Lung (tissue), 12 donors: Measurements from ENCODE around the gene PSG3. TPM values are rescaled to one million over a fixed set of nuclear protein-coding genes. Genes with fewer than 3 reads are reported as not detected.
"Not testable (repeated sequence)": the region's sequence is repeated elsewhere in the genome, so short reads cannot be mapped to it uniquely, and the experiment has no call there.

ENCODE experiments used
- ATAC-seq: fragments of 200-7000 bp; cut with Tn5 transposase; one replicate; pipeline ENCODE4 v1.9.1; 2020; ENCODE audit warnings: moderate number of reproducible peaks; ENCODE audit not compliant: insufficient read depth, low FRiP score
- DNase-seq, 3 donors: peaks; one replicate each; pipeline ENCODE4 v3.0.0-alpha.2; 2013 to 2017
- H3K27ac ChIP-seq, 2 donors: one replicate each; pipeline ENCODE4 v1.5.1; 2013; ENCODE audit warnings: mild to moderate bottlenecking in 2 of 2, moderate library complexity in 2 of 2, control low read depth in 1 of 2, inconsistent platforms in 1 of 2, low read depth in 1 of 2, low read length in 1 of 2
- H3K27me3 ChIP-seq, 3 donors: one replicate each; pipeline ENCODE4 v1.5.1; 2013; ENCODE audit warnings: low read length in 2 of 3; ENCODE audit not compliant: control insufficient read depth in 3 of 3, insufficient read depth in 3 of 3
- H3K36me3 ChIP-seq, 4 donors: one replicate each; pipeline ENCODE4 v1.5.1; 2013; ENCODE audit warnings: low read length in 4 of 4, mild to moderate bottlenecking in 1 of 4, moderate library complexity in 1 of 4; ENCODE audit not compliant: control insufficient read depth in 4 of 4, insufficient read depth in 4 of 4
- H3K4me1 ChIP-seq, 5 donors: one replicate each; pipeline ENCODE4 v1.5.1; 2013; ENCODE audit warnings: low read length in 5 of 5, mild to moderate bottlenecking in 2 of 5, moderate library complexity in 1 of 5; ENCODE audit not compliant: control insufficient read depth in 5 of 5, insufficient read depth in 5 of 5
- H3K4me3 ChIP-seq: one replicate; pipeline ENCODE4 v1.5.1; 2013; ENCODE audit warnings: mild to moderate bottlenecking, control low read depth, moderate library complexity
- H3K9ac ChIP-seq, 2 donors: one replicate each; pipeline ENCODE4 v1.5.1; 2013; ENCODE audit warnings: low read length in 2 of 2, control low read depth in 1 of 2; ENCODE audit not compliant: insufficient read depth in 1 of 2
- H3K9me3 ChIP-seq, 4 donors: one replicate each; pipeline ENCODE4 v1.5.1; 2013; ENCODE audit warnings: low read length in 3 of 4, mild to moderate bottlenecking in 1 of 4, moderate library complexity in 1 of 4; ENCODE audit not compliant: control insufficient read depth in 4 of 4, insufficient read depth in 3 of 4
- WGBS, 2 donors: extraction: QIAGEN DNeasy Blood & Tissue Kit; methylation state at CpG; one replicate each; pipeline ENCODE4 v1.1.7; 2013; 5-methylcytosine and 5-hydroxymethylcytosine counted together
- polyA plus RNA-seq, 2 donors: library from polyadenylated mRNA; stranded (reverse); fragments of 200-250 nt; gene quantifications; one replicate each; pipeline ENCODE4 v1.2.1, GENCODE V29; 2013
- total RNA-seq, 2 donors: library from RNA; depleted of rRNA in 1 of 2; stranded (reverse); fragments of >200 nt in 1 of 2; gene quantifications; one replicate each; pipeline ENCODE4 v1.2.1, GENCODE V29; 2014 to 2021
- TF ChIP-seq, protein P1 (sequence below): IDR thresholded peaks from 2 replicates; pipeline ENCODE4 v1.5.1; 2012; ENCODE audit warnings: mild to moderate bottlenecking; ENCODE audit errors: control extremely low read depth, extremely low read depth
- donor health status: control.
- donor health status: control.
- donor health status: Bipolar disorder and iron deficiency.
- donor health status: healthy.
- donor health status: DM: yes; HTN: yes; CAD: no.

Gene PSG3
- total and polyA plus RNA-seq, 4 donors = not detected

DNA sequence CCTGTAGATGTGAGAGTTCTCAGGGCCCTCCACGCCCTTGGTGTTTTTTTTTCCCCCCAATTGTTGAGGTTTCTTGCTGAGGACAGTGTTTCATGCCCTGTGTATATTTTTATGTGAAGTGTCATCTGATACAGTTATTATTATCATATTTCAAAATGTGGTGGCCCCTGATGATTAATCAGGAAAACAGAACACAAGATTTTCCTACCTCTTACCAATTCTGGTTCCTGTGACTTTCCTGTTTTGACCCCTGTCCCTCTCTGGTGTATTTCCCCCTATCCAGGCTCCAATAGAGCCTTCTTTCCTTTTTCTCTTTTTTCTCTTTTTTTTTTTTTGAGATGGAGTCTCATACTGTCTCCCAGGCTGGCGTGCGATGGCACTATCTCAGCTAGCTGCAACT is 24.6 kb upstream of the PSG3 start:
- Histone ChIP-seq H3K27ac (no peak overlapping the region), H3K36me3 (no peaks in the 10 kb centered on the region), H3K27me3 (no peaks in the 10 kb centered on the region), H3K9me3 (no peaks in the 10 kb centered on the region), H3K4me3 (no peak overlapping the region), H3K4me1 (no peaks in the 10 kb centered on the region), H3K9ac (no peak overlapping the region)
- no peak for ATAC-seq
- TF ChIP-seq, protein P1, sequence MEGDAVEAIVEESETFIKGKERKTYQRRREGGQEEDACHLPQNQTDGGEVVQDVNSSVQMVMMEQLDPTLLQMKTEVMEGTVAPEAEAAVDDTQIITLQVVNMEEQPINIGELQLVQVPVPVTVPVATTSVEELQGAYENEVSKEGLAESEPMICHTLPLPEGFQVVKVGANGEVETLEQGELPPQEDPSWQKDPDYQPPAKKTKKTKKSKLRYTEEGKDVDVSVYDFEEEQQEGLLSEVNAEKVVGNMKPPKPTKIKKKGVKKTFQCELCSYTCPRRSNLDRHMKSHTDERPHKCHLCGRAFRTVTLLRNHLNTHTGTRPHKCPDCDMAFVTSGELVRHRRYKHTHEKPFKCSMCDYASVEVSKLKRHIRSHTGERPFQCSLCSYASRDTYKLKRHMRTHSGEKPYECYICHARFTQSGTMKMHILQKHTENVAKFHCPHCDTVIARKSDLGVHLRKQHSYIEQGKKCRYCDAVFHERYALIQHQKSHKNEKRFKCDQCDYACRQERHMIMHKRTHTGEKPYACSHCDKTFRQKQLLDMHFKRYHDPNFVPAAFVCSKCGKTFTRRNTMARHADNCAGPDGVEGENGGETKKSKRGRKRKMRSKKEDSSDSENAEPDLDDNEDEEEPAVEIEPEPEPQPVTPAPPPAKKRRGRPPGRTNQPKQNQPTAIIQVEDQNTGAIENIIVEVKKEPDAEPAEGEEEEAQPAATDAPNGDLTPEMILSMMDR = no peak
- WGBS, 2 donors = 77 to 89% methylated on average over 3 of the region's 3 CpGs
- DNase-seq = no peak

DNA sequence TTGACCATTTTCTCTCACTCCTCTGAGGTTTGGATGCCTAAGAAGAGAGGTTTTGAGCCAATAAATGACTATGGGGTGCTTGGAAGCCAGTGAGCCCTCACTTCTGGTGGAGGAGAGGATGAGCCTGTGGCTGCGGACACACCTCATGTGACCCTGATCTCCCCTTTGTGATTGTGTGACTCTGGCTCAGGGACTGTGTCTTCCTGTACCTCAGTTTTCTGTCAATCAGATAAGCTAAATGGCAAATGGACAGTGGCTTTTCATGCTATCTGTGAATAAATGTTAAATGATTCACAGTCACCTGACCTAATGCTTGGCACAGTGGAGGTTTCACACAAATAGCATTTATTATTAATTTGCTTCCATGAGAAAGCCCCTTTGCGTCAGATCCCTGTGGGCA is 22.5 kb upstream of the PSG3 start:
- no peak for ATAC-seq
- TF ChIP-seq, protein P1 = no peak
- Histone ChIP-seq H3K4me1 (no peaks in the 10 kb centered on the region), H3K27ac (no peak overlapping the region), H3K9ac (no peak overlapping the region), H3K27me3 (no peaks in the 10 kb centered on the region), H3K36me3 (no peaks in the 10 kb centered on the region), H3K4me3 (no peak overlapping the region), H3K9me3 (no peaks in the 10 kb centered on the region)
- WGBS, 2 donors = 82 to 96% methylated on average over 2 of the region's 2 CpGs
- DNase-seq = no peak

DNA sequence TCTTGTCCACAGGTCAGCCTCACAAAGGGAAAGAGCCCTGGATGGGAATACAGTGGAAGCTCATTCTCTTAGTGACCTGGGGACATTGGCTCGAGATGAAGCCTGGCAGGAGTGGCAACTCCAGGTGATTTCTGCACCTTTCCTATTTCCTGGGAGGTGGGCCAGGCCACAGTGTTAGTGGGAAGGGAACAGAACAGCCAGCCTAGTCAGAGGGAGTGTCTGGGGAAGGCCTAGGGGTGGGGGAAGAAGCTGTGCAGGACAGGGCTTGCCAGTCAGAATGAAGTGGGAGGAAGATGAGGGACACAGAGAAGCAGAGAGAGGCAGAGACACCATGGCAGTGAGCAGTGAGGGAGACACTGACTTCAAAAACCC is 21.6 kb upstream of the PSG3 start:
- ATAC-seq, H3K36me3 ChIP-seq, H3K27me3 ChIP-seq, H3K4me1 ChIP-seq, H3K9me3 ChIP-seq, H3K27ac ChIP-seq, H3K9ac ChIP-seq, H3K4me3 ChIP-seq, DNase-seq: not testable (repeated sequence)
- 48 to 88% methylated on average over 1 of the region's 1 CpG for WGBS, 2 donors

DNA sequence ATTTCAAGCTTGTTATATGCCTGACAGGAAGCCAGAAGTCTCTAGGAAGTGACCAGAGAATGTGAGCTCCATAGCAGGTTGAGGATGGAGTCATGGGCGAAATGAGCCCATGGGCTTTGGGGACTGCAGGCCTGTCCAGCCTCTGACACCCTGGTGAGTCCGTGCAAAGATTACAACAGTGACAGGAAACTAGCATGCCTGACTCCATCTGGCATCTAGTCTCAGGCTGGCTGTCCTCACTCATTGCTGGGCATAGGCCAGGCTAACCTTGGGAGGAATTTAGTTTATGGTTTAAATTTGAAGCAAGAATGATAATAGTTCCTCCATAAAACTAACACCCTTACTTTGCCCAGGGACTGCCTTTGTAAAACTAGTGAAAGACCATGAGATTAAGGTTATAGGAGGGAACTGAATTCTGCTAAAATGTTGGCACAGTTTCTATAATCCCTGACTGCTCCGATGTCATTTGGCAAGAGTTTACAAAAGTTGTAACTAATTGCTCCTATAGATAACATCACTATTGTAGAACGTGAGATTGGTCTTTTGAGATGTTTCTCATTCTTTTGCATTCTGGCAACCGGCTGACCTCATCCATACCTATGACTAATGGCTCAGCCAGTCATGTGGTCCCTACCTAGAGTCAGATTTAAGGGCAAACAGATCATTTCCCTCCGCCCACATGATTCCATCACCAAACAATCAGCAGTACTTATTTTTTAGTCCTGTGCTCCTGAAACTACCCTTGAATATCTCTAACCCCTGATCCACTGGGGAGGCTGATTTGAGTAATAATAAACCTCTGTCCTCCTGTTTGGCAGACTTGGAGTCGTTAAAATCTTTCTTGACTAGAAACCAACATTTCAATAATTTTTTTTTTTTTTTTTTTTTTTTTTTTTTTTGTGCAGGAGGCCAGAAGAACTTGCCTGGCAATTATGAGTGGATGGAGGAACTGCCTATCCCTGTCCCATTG is 21.0 kb upstream of the PSG3 start:
- not testable (repeated sequence) for H3K4me3 ChIP-seq, H3K27me3 ChIP-seq, H3K27ac ChIP-seq, ATAC-seq, H3K36me3 ChIP-seq, H3K9me3 ChIP-seq, H3K4me1 ChIP-seq, DNase-seq, H3K9ac ChIP-seq
- WGBS, 2 donors = 56 to 71% methylated on average over 7 of the region's 7 CpGs

DNA sequence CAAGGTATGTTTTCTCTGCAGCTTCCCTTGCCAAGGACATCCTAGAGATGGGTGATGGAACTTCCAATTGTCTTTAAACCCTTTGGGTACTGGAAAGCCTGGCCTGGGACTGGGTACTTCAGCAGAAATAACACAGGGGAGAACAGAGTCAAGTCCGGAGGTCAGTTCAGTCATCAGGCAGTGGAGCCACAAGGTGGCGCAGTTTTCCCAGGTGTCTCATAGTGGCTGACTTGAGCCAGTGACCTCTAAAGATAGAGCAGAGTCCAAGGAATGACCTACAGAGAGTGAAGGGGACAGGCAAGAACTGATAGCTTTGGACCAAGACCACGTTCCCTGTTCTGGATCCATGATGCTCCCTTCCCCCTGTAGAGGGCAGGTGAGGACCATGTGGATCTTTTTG is 18.4 kb upstream of the PSG3 start:
- 11 to 20% methylated on average over 3 of the region's 3 CpGs for WGBS, 2 donors

DNA sequence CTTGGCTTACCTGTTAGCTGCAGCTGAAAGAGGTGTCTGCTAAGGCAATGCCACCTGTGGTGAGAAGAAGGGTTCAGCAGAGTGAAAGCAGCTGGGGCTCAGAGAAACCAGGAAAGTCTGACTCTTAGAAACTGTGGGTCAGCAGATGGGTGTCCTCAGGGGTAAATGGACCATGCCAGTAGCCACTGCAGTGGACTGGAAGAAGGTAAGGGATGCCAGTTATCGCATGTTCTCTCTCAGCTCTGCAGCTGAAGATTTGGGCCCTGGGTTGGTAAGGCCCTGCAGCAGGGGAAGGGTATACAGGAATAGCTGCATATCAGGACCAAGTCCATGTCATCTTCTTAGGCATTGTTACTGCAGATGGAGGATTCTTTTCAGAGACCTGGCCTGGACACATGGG is 12.0 kb upstream of the PSG3 start:
- H3K27ac ChIP-seq, H3K9me3 ChIP-seq, H3K36me3 ChIP-seq, ATAC-seq, H3K9ac ChIP-seq, H3K4me1 ChIP-seq, H3K4me3 ChIP-seq, DNase-seq, H3K27me3 ChIP-seq: not testable (repeated sequence)
- WGBS, 2 donors = 93 to 96% methylated on average over 1 of the region's 1 CpG

More for the DNA sequence above, 18.4 kb upstream of the PSG3 start:
- not testable (repeated sequence) for H3K9me3 ChIP-seq, H3K4me3 ChIP-seq, ATAC-seq, DNase-seq, H3K36me3 ChIP-seq, H3K4me1 ChIP-seq, H3K27me3 ChIP-seq, H3K27ac ChIP-seq, H3K9ac ChIP-seq
